IMR-90 (cell line): Measurements from ENCODE around the gene FNDC3B.

Source experiments
- CEBPB ChIP-seq: IDR thresholded peaks from 2 replicates; pipeline ENCODE4 v1.6.1; 2012; ENCODE audit warnings: low read depth, low read length, improper control_type of control experiment
- MAFK ChIP-seq: IDR thresholded peaks from 2 replicates; pipeline ENCODE4 v1.6.1; 2012; ENCODE audit warnings: low read depth, low read length, improper control_type of control experiment
- MAZ ChIP-seq: IDR thresholded peaks from 2 replicates; pipeline ENCODE4 v1.6.1; 2012; ENCODE audit warnings: low read depth, mild to moderate bottlenecking, low read length, improper control_type of control experiment, moderate library complexity, borderline replicate concordance
- NFE2L2 ChIP-seq: fragments of 150-350 bp; IDR thresholded peaks from 2 replicates; pipeline ENCODE4 v1.6.1; 2016; ENCODE audit warnings: low read depth, mild to moderate bottlenecking, low read length
- POLR2A ChIP-seq: IDR thresholded peaks from 2 replicates; pipeline ENCODE4 v1.6.1; 2012; ENCODE audit warnings: mild to moderate bottlenecking, low read depth, low read length
- RAD21 ChIP-seq: IDR thresholded peaks from 2 replicates; pipeline ENCODE4 v1.6.1; 2012; ENCODE audit warnings: low read length, improper control_type of control experiment
- RFX5 ChIP-seq: IDR thresholded peaks from 2 replicates; pipeline ENCODE4 v1.8.0; 2012; ENCODE audit warnings: low read depth, mild to moderate bottlenecking, low read length, moderate library complexity
- SMC3 ChIP-seq: fragments of 150-350 bp; IDR thresholded peaks from 2 replicates; pipeline ENCODE4 v1.6.1; 2016; ENCODE audit warnings: low read depth, mild to moderate bottlenecking, antibody characterized with exemption, low read length, moderate library complexity
- USF2 ChIP-seq: fragments of 150-350 bp; IDR thresholded peaks from 2 replicates; pipeline ENCODE4 v1.6.1; 2017; ENCODE audit warnings: mild to moderate bottlenecking, antibody characterized with exemption, low read length, low read depth
- TF ChIP-seq, protein P1 (sequence below): conservative IDR thresholded peaks from 2 replicates; pipeline ENCODE4 v1.5.1; 2012; ENCODE audit warnings: mild to moderate bottlenecking, low read depth, low read length, improper control_type of control experiment

GRCh38 chr3:172369590-172370259, 330.3 kb downstream of the FNDC3B start:
- TF ChIP-seq, protein P1, sequence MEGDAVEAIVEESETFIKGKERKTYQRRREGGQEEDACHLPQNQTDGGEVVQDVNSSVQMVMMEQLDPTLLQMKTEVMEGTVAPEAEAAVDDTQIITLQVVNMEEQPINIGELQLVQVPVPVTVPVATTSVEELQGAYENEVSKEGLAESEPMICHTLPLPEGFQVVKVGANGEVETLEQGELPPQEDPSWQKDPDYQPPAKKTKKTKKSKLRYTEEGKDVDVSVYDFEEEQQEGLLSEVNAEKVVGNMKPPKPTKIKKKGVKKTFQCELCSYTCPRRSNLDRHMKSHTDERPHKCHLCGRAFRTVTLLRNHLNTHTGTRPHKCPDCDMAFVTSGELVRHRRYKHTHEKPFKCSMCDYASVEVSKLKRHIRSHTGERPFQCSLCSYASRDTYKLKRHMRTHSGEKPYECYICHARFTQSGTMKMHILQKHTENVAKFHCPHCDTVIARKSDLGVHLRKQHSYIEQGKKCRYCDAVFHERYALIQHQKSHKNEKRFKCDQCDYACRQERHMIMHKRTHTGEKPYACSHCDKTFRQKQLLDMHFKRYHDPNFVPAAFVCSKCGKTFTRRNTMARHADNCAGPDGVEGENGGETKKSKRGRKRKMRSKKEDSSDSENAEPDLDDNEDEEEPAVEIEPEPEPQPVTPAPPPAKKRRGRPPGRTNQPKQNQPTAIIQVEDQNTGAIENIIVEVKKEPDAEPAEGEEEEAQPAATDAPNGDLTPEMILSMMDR = no peak
- no peak for TF ChIP-seq CEBPB
- no peak for TF ChIP-seq POLR2A
- TF ChIP-seq USF2 = no peak
- peak; percentile 45 for TF ChIP-seq MAFK
- TF ChIP-seq SMC3 = no peak
- TF ChIP-seq RFX5 = no peak
- no peak for TF ChIP-seq NFE2L2
- no peak for TF ChIP-seq MAZ
- TF ChIP-seq RAD21 = no peak
